Ovary (tissue), 9 donors: ENCODE data around the gene PDSS1. TPM values are rescaled to one million over a fixed set of nuclear protein-coding genes. Genes with fewer than 3 reads are reported as not detected.

Experiments
- DNase-seq, 5 donors: peaks; one replicate each; pipeline ENCODE4 v3.0.0-alpha.2; 2019 to 2020
- H3K27ac ChIP-seq, 2 donors: fragments of 200-600 bp; one replicate each; pipeline versions ENCODE4 v1.5.1 to v1.8.0; 2019 to 2022
- H3K27me3 ChIP-seq: fragments of 200-600 bp; one replicate; pipeline ENCODE4 v1.8.0; 2022
- H3K36me3 ChIP-seq: fragments of 200-600 bp; sonication (generic); one replicate; pipeline ENCODE4 v1.5.1; 2019
- H3K4me1 ChIP-seq: one replicate; pipeline ENCODE4 v1.8.1; 2013; ENCODE audit warnings: mild to moderate bottlenecking, moderate library complexity; ENCODE audit not compliant: insufficient read depth
- H3K4me3 ChIP-seq: fragments of 200-600 bp; sonication (generic); one replicate; pipeline ENCODE4 v1.5.1; 2017
- H3K9me3 ChIP-seq, 2 donors: fragments of 200-600 bp in 1 of 2; sonication (generic) in 1 of 2; one replicate each; pipeline versions ENCODE4 v1.5.1 to v1.8.1; 2013 to 2019; ENCODE audit warnings: mild to moderate bottlenecking in 1 of 2, moderate library complexity in 1 of 2
- CTCF ChIP-seq, 3 donors: fragments of 450-650 bp in 2 of 3; fragments of 200-600 bp in 1 of 3; IDR thresholded peaks; one replicate each; pipeline versions ENCODE4 v1.5.1 to v1.8.0; 2016 to 2022; ENCODE audit warnings: antibody characterized with exemption in 3 of 3, mild to moderate bottlenecking in 1 of 3
- EP300 ChIP-seq: sonication (generic); formaldehyde crosslinking; IDR thresholded peaks from one replicate; pipeline ENCODE4 v1.6.1; 2017; ENCODE audit warnings: antibody characterized with exemption
- POLR2A ChIP-seq: fragments of 450-650 bp; IDR thresholded peaks from one replicate; pipeline ENCODE4 v1.6.1; 2017; ENCODE audit warnings: antibody characterized with exemption, mild to moderate bottlenecking, moderate library complexity
- WGBS, 3 donors: extraction: QIAGEN DNeasy Blood & Tissue Kit in 1 of 3; methylation state at CpG; one replicate each; pipeline versions ENCODE4 v1.1.5 to v1.1.7; 2013 to 2017; 5-methylcytosine and 5-hydroxymethylcytosine counted together
- intact Hi-C, 4 donors: fragments of 100-400 bp; cut with DNase I; formaldehyde crosslinking; loops; one replicate each; pipeline versions ENCODE4 v1.11.0 to v1.15.1; 2022 to 2023
- polyA plus RNA-seq, 2 donors: library from polyadenylated mRNA; stranded (reverse); fragments of 200-250 nt in 1 of 2; fragments of 350-450 nt in 1 of 2; fragmentation: Illumina TruSeq in 1 of 2; extraction: RNeasy Lipid Tissue Mini Kit (QIAGEN cat#74804) in 1 of 2; gene quantifications; one replicate each; pipeline ENCODE4 v1.2.3, GENCODE V29; 2013 to 2014
- total RNA-seq, 7 donors: library from RNA; depleted of rRNA in 2 of 7; stranded (reverse); fragments of >200 nt in 2 of 7; fragmentation: NEBNext Ultra II Directional in 3 of 7; extraction: Animal tissue kit (Norgen Biotek cat#: 25700) in 3 of 7; gene quantifications; one replicate each; pipeline versions ENCODE4 v1.1.0 to v1.2.4, GENCODE V29; 2016 to 2023
- donor health status: DM: no; HTN: no; CAD: no; lungs with moderate emphysema.
- donor health status: DM: no; HTN: no; CAD: no.
- donor health status: Bipolar disorder and iron deficiency.
- donor health status: DM: yes; HTN: yes; CAD: no.
- donor health status: DM: no; HTN: no; CAD: no.
- donor health status: DM: yes; HTN: yes; CAD: no.

The PDSS1 gene
- total and polyA plus RNA-seq, 9 donors: 2.7 to 7.1 (median 3.9) TPM

- no peak for DNase-seq
Measured at GRCh38 chr10:26723016-26723415, 25.5 kb downstream of the PDSS1 start.

DNA sequence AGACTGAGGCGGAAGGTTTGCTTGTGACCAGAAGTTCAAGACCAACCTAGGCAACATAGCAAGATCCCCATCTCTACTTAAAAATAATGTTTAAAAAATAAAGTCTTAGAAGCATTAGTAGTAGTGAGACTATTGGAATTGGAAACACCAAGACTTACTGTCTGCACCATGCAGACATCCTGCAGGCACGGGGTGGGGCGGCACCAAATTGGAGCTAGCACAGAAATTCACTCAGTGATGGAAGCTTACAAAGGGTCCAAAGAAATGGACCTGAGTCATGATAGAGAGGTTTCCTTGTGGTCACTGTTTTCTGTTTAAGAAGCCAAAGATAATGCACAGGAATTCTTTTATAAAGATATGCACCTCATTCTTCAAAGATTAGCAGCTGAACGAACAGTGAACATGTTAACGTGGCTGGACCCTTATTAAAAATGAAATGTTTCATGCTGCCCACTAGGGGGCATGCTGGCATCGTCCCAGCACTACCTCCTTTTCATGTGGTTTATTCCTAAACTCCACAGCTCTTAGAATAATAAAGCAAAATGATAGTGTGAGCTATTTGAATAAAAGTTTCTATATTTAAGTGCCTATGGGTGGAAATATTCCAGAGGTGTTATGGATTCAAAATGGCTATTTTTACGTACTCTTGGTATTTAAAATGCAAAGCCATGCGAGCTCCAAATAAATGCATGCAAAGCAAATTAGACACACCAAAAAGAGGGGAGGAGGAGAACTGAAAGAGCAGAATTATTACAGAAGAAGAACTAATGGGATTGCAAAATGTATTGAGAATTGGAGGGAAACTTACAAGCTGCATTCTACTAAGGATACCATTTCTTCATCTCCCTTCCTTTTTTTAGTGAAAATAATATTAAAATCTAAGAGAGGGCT is 28.6 kb downstream of the PDSS1 start:
- intact Hi-C loops: loop anchor here in 3 of 4 donors (2.0 to 10.0 kb wide), 3 partner anchors 157 to 161 kb away; no protein-coding TSS in a partner anchor
- no peaks in the 10 kb centered on the region for H3K36me3 ChIP-seq
- no peak overlapping the region for H3K27ac ChIP-seq
- TF ChIP-seq POLR2A: no peak
- TF ChIP-seq CTCF (IDR thresholded peaks at IDR 0.05): peak; percentile 55 to 78 (median 70)
- H3K4me3 ChIP-seq: no peak overlapping the region
- H3K27me3 ChIP-seq: no peaks in the 10 kb centered on the region
- H3K4me1 ChIP-seq: no peaks in the 10 kb centered on the region
- WGBS, 3 donors: 52 to 57% (median 53%) methylated on average over 8 of the region's 8 CpGs
- DNase-seq: peak; percentile 60 to 84 (median 74)
- no peaks in the 10 kb centered on the region for H3K9me3 ChIP-seq

More at GRCh38 chr10:26723016-26723415, 25.5 kb downstream of the PDSS1 start:
- Histone ChIP-seq H3K36me3 (no peaks in the 10 kb centered on the region), H3K4me3 (no peak overlapping the region), H3K27me3 (no peaks in the 10 kb centered on the region), H3K27ac (no peak overlapping the region), H3K9me3 (no peaks in the 10 kb centered on the region), H3K4me1 (no peaks in the 10 kb centered on the region)
- intact Hi-C loops: loop anchor here in 1 of 4 donors (10.0 kb wide), 1 partner anchor 162 kb away; no protein-coding TSS in a partner anchor
- whole genome bisulfite sequencing, 3 donors: 82 to 96% (median 95%) methylated on average over 4 of the region's 4 CpGs
- TF ChIP-seq POLR2A (no peak), CTCF (IDR thresholded peaks at IDR 0.05) (no peak), EP300 (no peak)

DNA sequence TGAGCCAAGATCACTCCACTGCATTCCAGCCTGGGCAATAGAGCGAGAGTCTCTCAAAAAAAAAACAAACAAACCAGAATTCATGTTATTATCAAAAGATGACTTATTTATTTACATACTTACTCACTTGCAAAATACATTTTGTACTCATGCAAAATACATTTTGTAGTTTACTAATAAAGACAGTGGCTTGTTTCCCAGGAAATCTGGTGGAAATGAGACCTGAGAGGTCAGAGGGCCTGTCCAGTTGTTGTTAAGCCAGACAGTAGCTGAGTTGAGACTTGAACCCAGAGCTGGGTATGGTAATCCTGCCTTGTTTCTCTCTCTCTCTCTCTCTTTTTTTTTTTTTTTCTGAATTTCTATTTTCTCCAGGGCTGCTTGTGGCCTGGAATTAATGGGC is 29.5 kb downstream of the PDSS1 start:
- no peaks in the 10 kb centered on the region for H3K27me3 ChIP-seq
- no peaks in the 10 kb centered on the region for H3K9me3 ChIP-seq
- no peaks in the 10 kb centered on the region for H3K36me3 ChIP-seq
- 91 to 100% (median 95%) methylated on average over 1 of the region's 1 CpG for WGBS, 3 donors
- no peaks in the 10 kb centered on the region for H3K4me1 ChIP-seq
- no peak for DNase-seq
- intact Hi-C loops: loop anchor here in 2 of 4 donors (5.0 to 10.0 kb wide), 2 partner anchors 158 to 160 kb away; no protein-coding TSS in a partner anchor
- H3K4me3 ChIP-seq: no peak overlapping the region
- TF ChIP-seq POLR2A (no peak), EP300 (no peak), CTCF (IDR thresholded peaks at IDR 0.05) (no peak)
- no peak overlapping the region for H3K27ac ChIP-seq

- no peak for DNase-seq
- no peaks in the 10 kb centered on the region for H3K27me3 ChIP-seq
- no peaks in the 10 kb centered on the region for H3K9me3 ChIP-seq
- intact Hi-C loops: loop anchor here in 2 of 4 donors (5.0 to 10.0 kb wide), 2 partner anchors 156 to 158 kb away; no protein-coding TSS in a partner anchor
- WGBS, 3 donors: 91 to 94% (median 93%) methylated on average over 7 of the region's 7 CpGs
- no peak overlapping the region for H3K4me3 ChIP-seq
- H3K36me3 ChIP-seq: no peaks in the 10 kb centered on the region
- no peaks in the 10 kb centered on the region for H3K4me1 ChIP-seq
- TF ChIP-seq EP300 (no peak), CTCF (IDR thresholded peaks at IDR 0.05) (no peak), POLR2A (no peak)
- no peak overlapping the region for H3K27ac ChIP-seq
Measured at GRCh38 chr10:26728957-26729356, 31.5 kb downstream of the PDSS1 start.
